ENCODE results near the gene KLHL29. TPM values are rescaled to one million over a fixed set of nuclear protein-coding genes. Genes with fewer than 3 reads are reported as not detected.

KLHL29 gene
- total RNA-seq, 1 donor from 2014 or later: 2.2 TPM

DNA sequence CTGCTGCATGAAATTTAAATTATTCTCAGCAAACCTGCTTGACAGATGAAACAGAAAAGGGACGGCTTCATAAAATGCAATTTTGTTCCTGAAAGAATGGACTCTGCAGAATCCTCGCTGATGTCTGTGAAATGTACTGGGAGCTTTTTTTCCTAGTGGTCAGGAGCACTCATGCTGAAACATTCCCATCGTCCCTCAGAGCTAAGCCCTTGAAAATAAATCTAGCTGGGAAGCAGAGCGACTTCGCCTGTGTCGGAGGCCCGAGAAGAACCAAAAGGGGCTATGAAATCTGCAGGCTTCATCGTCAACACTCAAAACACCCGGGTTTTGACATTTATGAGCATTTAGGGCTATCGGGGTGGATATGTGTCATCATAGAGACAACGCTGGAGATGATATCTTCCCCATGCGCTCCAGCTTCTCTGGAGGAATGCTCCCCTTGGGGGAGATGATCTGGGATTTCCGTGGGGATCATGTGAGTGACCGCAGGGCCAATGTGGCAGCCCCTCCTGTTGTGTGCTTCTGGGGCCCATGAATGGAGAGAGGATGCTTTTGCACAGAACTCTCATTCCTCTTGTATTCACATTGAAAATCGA is 182.3 kb downstream of the KLHL29 start:
- no peak for DNase-seq (ENCODE audit: low read depth in 2 of 2)

DNA sequence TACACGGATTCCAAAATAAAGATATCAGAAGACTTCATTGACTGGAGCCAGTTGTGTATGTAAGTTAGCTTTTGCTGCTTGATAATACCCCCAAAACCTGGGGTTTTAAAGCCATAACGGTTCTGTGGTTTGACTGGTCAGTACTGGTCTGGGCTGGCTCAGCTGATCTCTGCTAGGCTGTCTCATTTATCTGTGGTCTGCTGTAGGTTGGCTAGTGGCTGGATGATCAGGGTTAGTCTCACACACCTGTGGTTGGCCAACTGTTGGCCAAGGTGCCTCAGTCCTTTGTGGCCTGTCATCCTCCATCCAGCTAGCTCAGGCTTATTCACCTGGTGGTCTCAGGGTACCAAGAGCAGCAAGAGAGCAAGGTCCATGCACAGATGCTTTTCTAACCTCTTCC is 183.2 kb downstream of the KLHL29 start:
- no peak for DNase-seq (ENCODE audit: low read depth in 2 of 2)

DNA sequence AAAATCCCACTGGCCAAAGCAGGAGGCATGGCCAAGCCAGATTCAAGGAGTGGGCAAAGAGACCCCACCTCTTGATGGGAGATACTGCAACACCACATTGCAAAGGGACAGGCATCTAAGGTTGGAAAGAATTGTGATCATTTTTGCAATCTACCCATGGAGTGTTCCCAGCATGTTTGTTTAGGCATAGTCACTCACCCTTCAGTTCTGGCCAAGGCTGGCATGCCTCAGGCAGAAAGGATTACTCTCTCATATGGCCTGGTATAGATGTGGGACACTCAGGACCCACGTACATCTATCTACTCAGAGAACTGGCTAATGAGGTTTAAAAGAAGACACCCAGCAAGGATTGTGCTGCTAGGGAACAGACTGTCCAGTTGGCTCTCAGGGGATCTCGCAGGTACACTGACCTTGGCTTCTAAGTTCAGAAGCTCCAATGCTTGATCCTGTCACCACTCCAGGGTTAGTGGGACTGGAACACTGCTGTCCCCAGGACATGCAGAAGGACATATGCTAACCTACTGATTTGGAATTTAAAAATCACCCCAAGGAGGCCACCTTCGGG is 183.7 kb downstream of the KLHL29 start:
- DNase-seq (ENCODE audit: low read depth in 2 of 2): no peak

DNA sequence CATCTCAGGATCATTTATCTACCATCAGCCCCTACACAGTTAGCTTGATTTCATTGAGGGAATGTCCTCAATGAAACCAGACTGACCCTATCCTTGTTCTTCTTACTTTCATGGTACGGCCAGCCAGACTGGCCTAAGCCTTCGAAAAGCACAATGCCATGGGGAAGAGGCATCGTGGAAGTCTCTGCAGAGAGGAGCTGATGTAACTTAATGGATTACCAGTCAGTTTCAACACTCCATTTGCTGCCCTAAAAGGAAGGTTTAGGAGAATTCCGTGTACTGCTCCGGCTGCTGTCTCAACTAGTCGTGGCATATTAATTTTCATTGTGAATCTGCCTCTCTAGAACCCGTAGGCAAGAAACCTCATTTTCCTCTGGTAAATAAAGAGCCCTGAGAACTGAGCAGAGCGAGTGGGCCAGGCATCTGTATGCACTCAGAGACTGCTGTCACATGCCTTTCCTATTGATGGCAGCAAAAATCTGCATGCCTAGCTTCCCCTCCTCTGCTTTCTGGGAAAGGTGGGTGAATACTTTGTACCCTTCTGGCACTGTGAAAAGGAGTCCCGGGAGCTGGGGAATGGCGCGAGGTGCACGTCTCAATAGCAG is 184.9 kb downstream of the KLHL29 start:
- no peak for DNase-seq (ENCODE audit: low read depth in 2 of 2)

DNA sequence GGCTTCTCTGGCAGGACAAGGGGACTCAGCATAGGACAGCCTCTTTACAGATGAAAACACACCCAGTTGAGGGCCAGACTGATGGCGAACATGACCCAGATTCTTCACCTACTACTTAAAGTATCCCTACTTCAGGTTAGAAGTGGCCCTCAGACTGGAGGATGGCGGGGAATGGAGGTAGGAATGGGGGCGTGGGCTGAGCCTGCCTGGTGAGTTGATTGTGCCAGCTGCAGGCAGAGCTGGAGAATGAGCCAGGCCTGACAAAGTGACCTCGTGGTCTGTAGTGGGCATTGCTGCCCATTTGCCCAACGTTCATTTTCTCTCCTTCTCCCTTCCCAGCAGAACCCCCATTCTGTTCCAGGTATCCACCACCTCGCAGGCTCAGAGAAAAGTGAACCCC is 186.1 kb downstream of the KLHL29 start:
- DNase-seq (ENCODE audit: low read depth in 2 of 2): no peak

DNA sequence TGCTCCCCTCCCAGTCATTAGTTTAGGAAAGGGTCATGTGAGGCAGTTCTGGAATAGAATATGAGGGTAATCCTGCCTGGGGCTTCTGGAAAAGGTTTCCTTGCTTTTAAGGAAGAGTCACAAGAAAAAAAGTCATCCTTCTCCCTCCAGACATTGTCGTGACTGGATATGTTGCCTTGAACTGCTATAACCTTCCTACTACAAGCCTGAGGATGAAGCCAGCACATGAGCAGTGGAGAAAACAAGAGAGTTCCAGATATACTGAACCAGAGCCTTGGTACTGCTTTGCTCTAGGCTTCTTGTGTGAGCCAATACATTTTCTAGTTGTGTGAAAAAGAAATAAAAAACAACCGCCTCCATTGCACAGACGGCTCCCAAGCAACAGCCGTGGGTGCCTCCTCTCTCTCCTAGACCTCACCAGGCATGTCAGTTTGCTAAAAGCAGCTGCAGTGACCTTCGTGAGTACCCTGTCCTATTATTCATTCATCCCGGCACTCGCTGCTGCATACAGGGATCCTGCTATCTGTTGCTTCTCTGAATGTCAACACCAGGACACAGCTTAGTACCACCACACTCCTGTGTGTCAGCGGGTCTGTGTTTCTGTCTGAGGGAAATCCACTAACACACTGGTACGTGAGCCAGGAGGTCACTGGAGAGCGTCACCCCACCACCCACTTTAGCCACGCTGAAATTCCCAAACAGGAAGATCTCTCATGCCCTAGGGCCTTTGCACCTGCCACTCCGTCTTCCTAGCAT is 186.7 kb downstream of the KLHL29 start:
- peak in 1 of 2 donors; percentile 64 for DNase-seq (ENCODE audit: low read depth in 2 of 2)

DNA sequence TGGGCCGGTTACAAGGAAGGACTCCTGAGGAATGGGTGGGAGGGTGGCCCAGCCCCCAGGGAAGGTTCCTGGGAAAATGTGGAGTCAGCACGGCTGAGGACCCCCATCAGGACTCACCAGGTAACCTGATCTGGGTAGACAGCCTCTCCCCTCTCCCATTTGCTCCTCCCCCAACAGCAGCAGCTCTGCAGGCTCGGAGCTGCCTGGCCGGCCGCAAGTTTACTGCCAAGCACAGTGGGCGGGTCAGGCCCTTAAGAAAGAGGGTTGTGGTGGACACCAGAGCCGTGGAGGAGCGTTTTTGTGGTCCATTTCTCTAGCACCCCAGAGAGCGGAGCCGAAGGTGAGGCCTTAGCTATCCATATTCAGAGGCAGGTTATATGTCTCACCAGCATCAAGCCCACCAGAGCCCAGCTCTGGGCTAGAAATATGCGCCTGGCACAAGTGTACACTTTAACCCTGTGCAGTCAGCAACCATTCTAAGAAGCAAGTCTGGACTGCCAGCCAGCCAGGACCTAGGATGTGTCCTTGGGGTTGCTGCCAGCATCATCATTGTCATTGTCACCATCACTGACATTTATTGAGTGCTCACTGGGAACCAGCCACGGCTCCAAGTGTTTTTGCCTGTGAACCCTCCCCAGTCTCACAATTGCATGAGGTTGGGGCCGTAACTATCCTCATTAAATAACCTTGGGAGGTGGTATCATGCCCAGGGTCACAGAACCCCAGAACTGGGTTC is 190.1 kb downstream of the KLHL29 start:
- DNase-seq (ENCODE audit: low read depth in 2 of 2): no peak

DNA sequence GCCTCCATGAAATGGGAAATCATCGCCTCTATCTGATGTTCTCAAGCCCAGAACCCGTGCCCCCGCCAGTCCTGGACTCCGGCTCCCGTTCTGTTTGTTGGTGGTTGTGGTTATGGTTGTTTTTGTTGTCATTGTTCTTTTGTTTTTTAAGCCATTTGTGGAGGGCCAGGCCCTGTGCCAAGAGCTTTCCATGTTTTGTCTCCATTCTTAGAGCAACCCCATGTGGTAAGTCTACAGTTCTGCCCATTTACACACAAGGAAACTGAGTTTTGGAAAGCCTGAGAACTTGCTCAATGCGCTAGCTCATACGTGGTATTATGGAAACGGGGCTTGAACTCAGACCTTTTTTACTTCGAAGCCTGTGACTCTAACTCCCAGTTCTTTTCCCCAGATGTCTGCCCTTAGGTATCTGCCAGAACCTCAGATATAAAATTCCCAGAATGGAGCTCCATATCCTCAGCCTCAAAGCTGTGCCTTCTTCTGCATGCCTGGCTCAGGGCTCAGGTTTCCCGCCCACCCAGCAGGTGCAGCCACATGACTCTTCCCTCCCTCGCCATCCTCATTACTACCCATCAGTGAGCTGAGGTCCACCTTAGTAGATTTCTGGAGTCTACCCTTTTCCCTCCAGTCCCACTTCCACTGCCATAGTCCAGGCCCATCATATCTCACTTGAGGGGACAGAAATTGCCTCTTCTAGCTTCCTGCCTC is 194.1 kb downstream of the KLHL29 start:
- DNase-seq (ENCODE audit: low read depth in 2 of 2): peak in 1 of 2 donors; percentile 23

DNA sequence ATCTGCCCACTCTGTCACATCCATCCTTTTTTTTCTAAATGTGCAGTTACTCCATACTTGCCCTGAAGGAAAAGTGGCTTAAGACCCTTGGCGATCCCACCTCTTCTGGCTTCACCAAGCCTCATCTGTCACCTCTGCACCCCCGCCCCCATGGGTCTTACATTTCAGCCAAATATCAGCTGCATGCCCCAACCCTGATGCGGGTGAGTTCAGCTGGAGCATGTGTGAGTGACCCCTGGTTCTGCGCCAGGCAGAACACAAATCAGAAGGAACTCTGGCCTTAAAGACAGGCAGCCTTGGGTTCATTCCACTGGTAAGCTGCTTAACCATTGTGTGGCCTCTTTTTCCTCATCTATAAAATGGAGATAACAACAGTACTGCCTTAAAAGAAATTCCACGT is 194.7 kb downstream of the KLHL29 start:
- DNase-seq (ENCODE audit: low read depth in 2 of 2): no peak

DNA sequence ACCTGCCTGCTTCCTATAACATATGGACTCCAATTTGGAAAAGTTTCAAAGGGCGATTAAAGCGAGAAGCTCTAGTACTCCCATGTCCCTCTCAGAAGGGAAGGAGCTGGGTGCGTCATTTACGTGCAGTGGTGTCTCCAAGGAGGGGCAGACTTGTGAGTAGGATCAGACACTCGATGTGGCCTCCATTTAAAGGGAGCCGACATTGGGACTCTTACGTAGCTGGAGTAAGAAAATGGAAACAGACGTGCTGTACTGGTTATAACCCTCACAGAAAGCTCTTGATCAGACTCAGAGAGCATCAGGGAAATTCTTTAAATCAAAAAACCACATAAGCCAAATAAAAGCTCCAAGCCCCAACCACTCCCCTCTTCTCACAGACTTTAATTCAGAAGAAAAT is 198.5 kb downstream of the KLHL29 start:
- DNase-seq (ENCODE audit: low read depth in 2 of 2): no peak

DNA sequence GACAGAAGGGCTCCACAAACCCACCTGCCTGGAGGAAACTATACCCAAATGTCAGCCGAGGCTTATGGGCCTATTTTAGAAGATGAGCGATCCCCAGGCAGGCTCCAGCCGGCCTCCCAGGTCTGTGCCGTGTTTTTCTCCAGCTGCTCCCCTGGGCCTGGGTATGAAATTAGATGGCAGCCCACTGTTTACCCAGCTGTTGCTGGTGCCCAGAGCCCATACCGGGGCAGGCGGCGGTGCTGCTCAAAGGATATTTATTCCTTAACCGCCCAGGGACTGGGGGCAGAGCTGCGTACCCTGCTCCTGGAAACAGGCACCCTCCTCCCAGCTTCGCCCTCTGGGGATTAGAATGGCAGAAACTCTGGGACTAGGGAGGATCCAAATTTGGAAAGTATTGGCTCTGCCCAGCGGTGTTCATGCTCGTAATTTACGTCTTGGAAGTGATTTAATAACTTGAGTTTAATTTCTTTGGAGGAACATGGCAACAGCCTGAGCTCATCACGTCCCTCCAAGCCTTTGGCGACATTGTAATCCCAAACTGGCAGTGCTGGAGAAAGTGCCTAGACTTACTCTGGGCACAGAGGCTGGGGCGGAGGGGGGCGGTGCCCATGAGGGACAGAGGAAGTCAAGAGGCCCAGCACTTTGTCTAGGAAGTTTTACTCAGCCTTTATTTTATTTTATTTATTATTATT is 199.2 kb downstream of the KLHL29 start:
- DNase-seq (ENCODE audit: low read depth in 2 of 2): no peak

DNA sequence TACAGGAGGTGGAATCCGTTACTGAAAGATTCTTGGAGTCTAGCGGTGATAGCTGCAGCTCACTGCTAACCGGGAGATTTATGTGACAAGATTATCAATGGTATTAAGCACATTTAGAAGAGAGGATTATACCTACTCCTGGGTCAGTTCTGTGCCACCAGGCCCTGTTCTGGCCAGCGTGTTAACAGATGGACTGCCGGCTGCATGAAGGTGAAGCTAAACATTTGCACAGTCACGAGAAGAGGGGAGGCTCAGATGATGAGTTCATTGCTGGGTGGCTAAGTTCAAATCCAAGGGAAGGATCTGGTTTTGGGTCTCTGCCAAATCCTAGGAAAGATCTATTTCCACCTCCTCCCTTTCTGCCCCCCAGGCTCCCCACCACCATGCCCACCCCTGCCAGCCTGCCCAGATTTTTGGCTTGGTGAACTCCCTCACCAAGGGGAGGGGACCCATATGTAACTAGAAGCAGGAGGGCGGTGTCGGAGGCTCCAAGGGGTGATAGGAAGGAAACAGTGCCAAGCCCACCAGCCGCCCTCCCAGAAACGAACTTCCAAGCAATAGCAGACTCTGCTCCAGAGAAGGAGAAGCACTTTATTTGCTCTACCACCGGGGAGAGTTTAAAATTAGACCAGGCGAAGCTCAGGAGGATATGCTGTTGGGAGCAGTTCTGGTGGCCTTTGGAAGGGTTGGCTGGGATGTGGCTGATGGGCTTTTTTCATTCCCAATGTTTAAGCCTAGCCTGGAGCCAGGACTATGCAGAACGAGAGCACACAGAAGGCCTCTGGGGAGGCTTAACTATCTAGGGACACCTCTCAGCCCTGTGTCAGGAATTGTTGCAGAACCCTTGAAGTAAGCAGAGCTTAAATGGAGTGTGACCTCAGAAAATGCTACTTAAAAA is 200.5 kb downstream of the KLHL29 start:
- no peak for DNase-seq (ENCODE audit: low read depth in 2 of 2)

DNA sequence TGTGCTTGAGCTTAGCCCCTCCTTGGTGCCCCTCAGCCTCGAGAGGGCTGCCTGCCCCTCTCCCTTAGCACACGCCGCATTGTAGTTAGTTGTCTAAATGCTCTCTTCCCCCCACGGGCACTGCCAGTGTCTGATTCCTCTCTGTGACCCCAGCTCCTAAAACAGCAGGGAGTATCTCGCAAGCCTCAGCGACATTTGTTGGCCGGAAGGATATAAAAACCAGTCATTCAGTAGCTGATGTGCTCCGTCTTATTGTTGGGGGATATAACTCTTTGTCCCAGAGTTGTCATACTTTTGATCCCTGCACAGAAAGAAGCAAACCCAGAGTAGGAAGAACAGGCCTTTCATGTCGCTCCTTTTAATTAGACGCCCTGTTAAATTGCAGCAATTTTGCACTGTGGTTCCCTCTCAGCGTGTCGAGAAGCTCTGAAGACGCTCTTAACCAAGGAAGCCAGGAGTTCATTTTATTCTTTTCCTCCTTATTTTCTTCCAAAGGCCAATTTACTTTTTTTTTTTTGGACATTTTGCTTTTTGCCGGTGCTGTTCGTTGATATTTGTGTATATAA is 201.8 kb downstream of the KLHL29 start:
- no peak for DNase-seq (ENCODE audit: low read depth in 2 of 2)

DNA sequence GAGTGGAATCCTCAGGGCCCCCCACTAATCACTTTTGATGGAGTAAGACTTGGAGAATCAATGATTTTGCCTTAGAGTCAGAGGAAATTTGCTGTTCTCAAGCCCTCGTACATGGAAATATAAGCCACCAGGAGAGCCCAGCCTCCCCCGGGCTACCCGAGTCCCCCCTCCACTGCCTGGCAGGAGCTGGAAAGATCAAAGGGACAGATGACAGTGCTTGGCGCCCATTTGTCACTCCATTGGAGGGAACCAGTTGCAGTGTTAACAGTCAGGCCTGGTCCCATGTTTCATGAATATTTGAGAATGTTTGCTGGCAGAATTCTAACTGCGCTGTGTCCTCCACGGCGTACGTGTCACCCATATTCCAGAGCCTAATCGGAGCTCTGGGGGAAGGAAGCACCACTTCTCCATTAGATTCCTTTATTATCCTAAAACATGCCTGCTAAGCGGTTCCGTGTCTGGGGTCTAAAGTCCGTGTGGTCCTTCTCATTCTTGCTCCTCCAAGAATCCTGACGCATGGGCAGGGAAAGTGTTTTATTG is 202.4 kb downstream of the KLHL29 start:
- no peak for DNase-seq (ENCODE audit: low read depth in 2 of 2)

DNA sequence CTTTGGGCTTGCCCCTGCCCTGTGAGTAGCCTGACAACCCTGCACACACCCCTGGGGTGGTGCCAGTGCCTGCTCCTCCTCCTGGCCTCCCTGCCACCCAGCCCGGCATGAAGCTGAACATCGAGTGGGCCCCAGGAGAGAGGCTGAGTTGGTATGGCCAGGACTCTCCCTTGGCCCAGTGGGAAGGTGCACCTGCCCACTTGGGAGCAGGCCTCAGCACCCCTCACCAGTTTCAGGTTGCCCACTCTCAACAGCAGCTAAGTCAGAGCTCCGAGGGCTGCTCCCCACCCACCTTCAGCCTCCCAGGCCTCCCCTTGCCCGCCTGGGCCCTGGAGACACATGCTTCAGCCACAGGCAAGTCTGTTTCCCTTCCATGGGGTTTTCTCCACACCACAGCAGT is 203.1 kb downstream of the KLHL29 start:
- no peak for DNase-seq (ENCODE audit: low read depth in 2 of 2)

DNA sequence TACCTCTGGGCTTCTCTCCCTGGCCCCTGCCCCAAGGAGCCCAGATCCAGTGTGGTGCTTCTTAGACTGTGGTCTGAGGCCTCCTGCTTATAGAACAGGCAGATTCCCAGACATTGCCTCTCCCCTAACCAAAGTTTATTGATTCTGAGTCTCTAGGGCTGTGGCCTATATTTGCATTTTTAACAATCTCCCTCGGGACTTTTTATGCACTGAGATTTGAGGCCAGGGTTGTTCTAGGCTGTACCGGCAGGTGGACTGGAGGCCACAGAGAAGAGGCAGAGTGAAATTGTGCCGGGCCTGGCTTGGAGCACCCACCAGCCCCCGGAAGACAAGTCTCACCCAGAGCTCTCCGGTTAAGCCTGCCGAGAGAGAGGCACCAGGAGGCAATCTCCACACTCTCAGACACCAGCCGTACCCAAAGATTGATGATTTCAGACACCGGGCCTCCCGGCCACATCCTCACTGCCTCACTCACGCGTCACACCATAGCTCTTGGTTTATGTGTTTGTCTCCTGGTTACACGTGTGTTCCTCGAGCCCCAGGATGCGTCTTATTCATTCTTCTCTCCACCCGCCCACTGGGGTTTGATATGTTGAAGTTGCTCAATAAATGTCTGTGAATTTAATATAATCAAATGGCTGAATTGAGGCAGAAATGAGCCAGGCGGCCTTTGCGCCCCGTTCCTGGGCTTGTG is 203.7 kb downstream of the KLHL29 start:
- no peak for DNase-seq (ENCODE audit: low read depth in 2 of 2)

DNA sequence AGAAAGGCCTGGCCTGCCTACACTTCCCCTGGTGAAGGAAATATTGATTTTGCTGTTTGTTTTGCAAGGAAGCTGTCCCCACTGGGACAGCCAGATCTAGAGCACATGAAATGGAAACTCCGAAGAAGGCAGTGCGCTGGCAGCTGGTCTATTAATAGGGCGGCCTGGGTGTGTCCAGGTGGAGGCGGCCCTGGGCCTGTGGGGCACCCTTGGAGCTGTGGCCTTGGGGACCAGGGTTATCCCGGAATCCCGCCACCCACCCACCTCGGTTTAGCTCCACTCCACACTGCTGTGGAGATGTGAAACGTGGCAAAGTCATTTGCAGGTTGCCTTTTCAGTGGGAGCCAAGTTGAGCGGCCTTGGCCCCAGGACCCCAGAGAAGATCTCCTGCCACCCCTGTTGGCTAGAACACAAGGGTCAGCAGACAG is 204.3 kb downstream of the KLHL29 start:
- DNase-seq (ENCODE audit: low read depth in 2 of 2): no peak

DNA sequence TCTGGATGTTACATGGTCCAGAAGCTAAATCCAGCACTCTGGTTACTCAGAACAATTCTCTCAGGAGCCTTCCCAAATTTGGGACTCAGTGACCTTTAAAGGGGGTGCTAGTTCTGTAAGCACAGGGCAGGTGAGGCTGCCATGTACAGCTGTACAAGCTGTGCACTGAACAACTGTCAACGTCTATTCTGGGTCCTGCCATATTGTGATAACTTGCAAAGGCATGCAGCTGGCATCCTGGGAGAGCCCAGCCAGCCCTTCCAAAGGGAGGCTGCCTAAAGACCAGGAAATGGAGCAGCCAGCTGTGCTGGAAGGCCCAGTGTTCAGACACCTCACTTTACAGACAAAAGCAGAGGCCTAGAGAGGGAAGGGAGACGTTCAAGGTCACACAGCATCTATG is 204.8 kb downstream of the KLHL29 start:
- no peak for DNase-seq (ENCODE audit: low read depth in 2 of 2)
